IMR-90 (cell line): ENCODE data around the gene DAGLA.

Experiments used
- BHLHE40 ChIP-seq: fragments of 150-350 bp; IDR thresholded peaks from 2 replicates; pipeline ENCODE4 v1.6.1; 2016; ENCODE audit warnings: mild to moderate bottlenecking, low read depth, low read length
- CEBPB ChIP-seq: IDR thresholded peaks from 2 replicates; pipeline ENCODE4 v1.6.1; 2012; ENCODE audit warnings: low read depth, low read length, improper control_type of control experiment
- FOS ChIP-seq: fragments of 150-350 bp; IDR thresholded peaks from 2 replicates; pipeline ENCODE4 v1.6.1; 2016; ENCODE audit warnings: low read depth, low read length
- MAFK ChIP-seq: IDR thresholded peaks from 2 replicates; pipeline ENCODE4 v1.6.1; 2012; ENCODE audit warnings: low read depth, low read length, improper control_type of control experiment
- MXI1 ChIP-seq: IDR thresholded peaks from 2 replicates; pipeline ENCODE4 v1.6.1; 2012; ENCODE audit warnings: low read depth, mild to moderate bottlenecking, low read length, moderate library complexity, borderline replicate concordance
- POLR2A ChIP-seq: IDR thresholded peaks from 2 replicates; pipeline ENCODE4 v1.6.1; 2012; ENCODE audit warnings: mild to moderate bottlenecking, low read depth, low read length
- RFX5 ChIP-seq: IDR thresholded peaks from 2 replicates; pipeline ENCODE4 v1.8.0; 2012; ENCODE audit warnings: low read depth, mild to moderate bottlenecking, low read length, moderate library complexity
- SMC3 ChIP-seq: fragments of 150-350 bp; IDR thresholded peaks from 2 replicates; pipeline ENCODE4 v1.6.1; 2016; ENCODE audit warnings: low read depth, mild to moderate bottlenecking, antibody characterized with exemption, low read length, moderate library complexity
- TF ChIP-seq, protein P1 (sequence below): conservative IDR thresholded peaks from 2 replicates; pipeline ENCODE4 v1.5.1; 2012; ENCODE audit warnings: mild to moderate bottlenecking, low read depth, low read length, improper control_type of control experiment
- TF ChIP-seq, protein P2 (sequence below): fragments of 150-350 bp; IDR thresholded peaks from 2 replicates; pipeline ENCODE4 v1.6.1; 2017; ENCODE audit warnings: mild to moderate bottlenecking, antibody characterized with exemption, low read length, low read depth

DNA sequence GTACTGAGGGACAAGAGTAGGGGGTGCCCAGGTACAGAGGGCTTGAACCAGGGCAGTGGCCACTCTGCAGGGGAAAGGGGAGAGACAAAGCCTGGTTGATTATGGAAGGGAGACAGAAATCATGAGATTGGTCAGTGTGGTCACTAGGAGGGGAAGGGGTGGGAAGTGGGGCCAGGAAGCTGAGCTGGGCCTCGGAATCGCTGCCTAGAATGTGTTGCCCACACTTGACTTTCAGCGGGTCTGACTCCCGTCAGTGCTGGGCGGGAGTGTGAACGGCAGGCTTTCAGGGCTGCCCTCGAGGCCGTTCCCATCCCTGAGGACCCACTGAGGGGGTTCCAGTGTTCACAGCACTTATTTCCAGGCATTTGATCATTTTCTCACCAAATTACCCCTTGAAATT lies 5.9 kb downstream of the DAGLA start:
- TF ChIP-seq POLR2A, result no peak
- TF ChIP-seq, protein P1, sequence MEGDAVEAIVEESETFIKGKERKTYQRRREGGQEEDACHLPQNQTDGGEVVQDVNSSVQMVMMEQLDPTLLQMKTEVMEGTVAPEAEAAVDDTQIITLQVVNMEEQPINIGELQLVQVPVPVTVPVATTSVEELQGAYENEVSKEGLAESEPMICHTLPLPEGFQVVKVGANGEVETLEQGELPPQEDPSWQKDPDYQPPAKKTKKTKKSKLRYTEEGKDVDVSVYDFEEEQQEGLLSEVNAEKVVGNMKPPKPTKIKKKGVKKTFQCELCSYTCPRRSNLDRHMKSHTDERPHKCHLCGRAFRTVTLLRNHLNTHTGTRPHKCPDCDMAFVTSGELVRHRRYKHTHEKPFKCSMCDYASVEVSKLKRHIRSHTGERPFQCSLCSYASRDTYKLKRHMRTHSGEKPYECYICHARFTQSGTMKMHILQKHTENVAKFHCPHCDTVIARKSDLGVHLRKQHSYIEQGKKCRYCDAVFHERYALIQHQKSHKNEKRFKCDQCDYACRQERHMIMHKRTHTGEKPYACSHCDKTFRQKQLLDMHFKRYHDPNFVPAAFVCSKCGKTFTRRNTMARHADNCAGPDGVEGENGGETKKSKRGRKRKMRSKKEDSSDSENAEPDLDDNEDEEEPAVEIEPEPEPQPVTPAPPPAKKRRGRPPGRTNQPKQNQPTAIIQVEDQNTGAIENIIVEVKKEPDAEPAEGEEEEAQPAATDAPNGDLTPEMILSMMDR, result no peak
- TF ChIP-seq MXI1, result no peak
- TF ChIP-seq SMC3, result no peak
- TF ChIP-seq, protein P2, sequence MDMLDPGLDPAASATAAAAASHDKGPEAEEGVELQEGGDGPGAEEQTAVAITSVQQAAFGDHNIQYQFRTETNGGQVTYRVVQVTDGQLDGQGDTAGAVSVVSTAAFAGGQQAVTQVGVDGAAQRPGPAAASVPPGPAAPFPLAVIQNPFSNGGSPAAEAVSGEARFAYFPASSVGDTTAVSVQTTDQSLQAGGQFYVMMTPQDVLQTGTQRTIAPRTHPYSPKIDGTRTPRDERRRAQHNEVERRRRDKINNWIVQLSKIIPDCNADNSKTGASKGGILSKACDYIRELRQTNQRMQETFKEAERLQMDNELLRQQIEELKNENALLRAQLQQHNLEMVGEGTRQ, result no peak
- TF ChIP-seq BHLHE40, result no peak
- no peak for TF ChIP-seq RFX5
- no peak for TF ChIP-seq FOS
- TF ChIP-seq MAFK, result no peak
- TF ChIP-seq CEBPB, result no peak
